Caki2 (cell line): ENCODE results near the gene KRTAP4-11. TPM values are rescaled to one million over a fixed set of nuclear protein-coding genes. Genes with fewer than 3 reads are reported as not detected.
"Not testable (repeated sequence)": the region's sequence is repeated elsewhere in the genome, so short reads cannot be mapped to it uniquely, and the experiment has no call there.

Source experiments
- DNase-seq: peaks from one replicate; pipeline ENCODE4 v3.0.0-alpha.2; 2015; ENCODE audit warnings: low read depth
- in situ Hi-C: cut with HindIII; loops from 2 replicates; pipeline ENCODE4 v1.10.0; 2016; ENCODE audit warnings: low sequenced_read_pairs, low pct_unique_long_range_greater_than_20kb, mixed read lengths
- total RNA-seq: library from RNA; depleted of rRNA; stranded (reverse); fragments of >200 nt; shearing (Covaris generic); gene quantifications from 2 replicates; pipeline ENCODE4 v1.2.3, GENCODE V29; 2014; ENCODE audit warnings: low replicate concordance; rRNA removed

Gene KRTAP4-11
- total RNA-seq, result not detected in 2 replicates

GRCh38 chr17:41117846-41118386, at the start of gene KRTAP4-11:
Gene KRTAP4-11 (minus strand): TSS chr17:41118373. CDS start chr17:41118315, 58 bp downstream.
- DNase-seq, in situ Hi-C loops: not testable (repeated sequence)

- in situ Hi-C loops, result no loop called here
- DNase-seq, result no peak
Measured at GRCh38 chr17:41167561-41167960, 49.4 kb upstream of the KRTAP4-11 start.

- in situ Hi-C loops, result no loop called here
- no peak for DNase-seq
Measured at GRCh38 chr17:41163828-41164227, 45.7 kb upstream of the KRTAP4-11 start.

GRCh38 chr17:41160648-41161047, 42.5 kb upstream of the KRTAP4-11 start, which contains the start of gene KRTAP4-4:
Gene KRTAP4-4 (minus strand): TSS chr17:41160748. CDS start chr17:41160691, 57 bp downstream.
- DNase-seq, result no peak
- in situ Hi-C loops, result no loop called here

- DNase-seq, in situ Hi-C loops: not testable (repeated sequence)
Measured at GRCh38 chr17:41160190-41160589, 42.0 kb upstream of the KRTAP4-11 start.

GRCh38 chr17:41153856-41154255, 35.7 kb upstream of the KRTAP4-11 start:
- in situ Hi-C loops, result no loop called here
- DNase-seq, result no peak

- DNase-seq, result no peak
- in situ Hi-C loops, result no loop called here
Measured at GRCh38 chr17:41151525-41151924, 33.4 kb upstream of the KRTAP4-11 start.

- no peak for DNase-seq
- in situ Hi-C loops, result no loop called here
Measured at GRCh38 chr17:41150026-41150425, 31.9 kb upstream of the KRTAP4-11 start.

- in situ Hi-C loops, result no loop called here
Measured at GRCh38 chr17:41149652-41149985, 31.4 kb upstream of the KRTAP4-11 start, which contains the start of gene KRTAP4-5. Gene KRTAP4-5 (minus strand): TSS chr17:41149825. CDS start chr17:41149767, 58 bp downstream.

GRCh38 chr17:41148971-41149651, 30.9 kb upstream of the KRTAP4-11 start:
- in situ Hi-C loops, DNase-seq: not testable (repeated sequence)

More at GRCh38 chr17:41149652-41149985, 31.4 kb upstream of the KRTAP4-11 start, which contains the start of gene KRTAP4-5:
- DNase-seq, result no peak

GRCh38 chr17:41147531-41148204, 29.5 kb upstream of the KRTAP4-11 start:
- no peak for DNase-seq
- in situ Hi-C loops, result no loop called here

- in situ Hi-C loops, result no loop called here
- DNase-seq, result no peak
Measured at GRCh38 chr17:41145261-41145660, 27.1 kb upstream of the KRTAP4-11 start.

GRCh38 chr17:41144846-41145245, 26.7 kb upstream of the KRTAP4-11 start:
- no peak for DNase-seq
- in situ Hi-C loops, result no loop called here

GRCh38 chr17:41141361-41141760, 23.2 kb upstream of the KRTAP4-11 start:
- in situ Hi-C loops, result no loop called here

GRCh38 chr17:41140360-41141131, 22.4 kb upstream of the KRTAP4-11 start, which contains the start of gene KRTAP4-6:
Gene KRTAP4-6 (minus strand): TSS chr17:41140544. CDS start chr17:41140487, 57 bp downstream.
- DNase-seq, result peak; percentile 75
- in situ Hi-C loops, result no loop called here

More at GRCh38 chr17:41141361-41141760, 23.2 kb upstream of the KRTAP4-11 start:
- DNase-seq, result no peak

GRCh38 chr17:41139865-41140264, 21.7 kb upstream of the KRTAP4-11 start:
- in situ Hi-C loops, DNase-seq: not testable (repeated sequence)

GRCh38 chr17:41133880-41134735, 15.9 kb upstream of the KRTAP4-11 start:
- no peak for DNase-seq
- in situ Hi-C loops, result no loop called here
